Sigmoid colon (tissue), 7 donors: ENCODE results near the gene TSHZ1. TPM values are rescaled to one million over a fixed set of nuclear protein-coding genes. Genes with fewer than 3 reads are reported as not detected.

Source experiments
- DNase-seq: peaks from one replicate; pipeline ENCODE4 v3.0.0-alpha.2; 2019
- H3K27ac ChIP-seq, 4 donors: fragments of 200-600 bp; sonication (generic); one replicate each; pipeline ENCODE4 v1.5.1; 2016 to 2019; ENCODE audit warnings: mild to moderate bottlenecking in 1 of 4
- H3K27me3 ChIP-seq, 3 donors: fragments of 200-600 bp; sonication (generic); one replicate each; pipeline ENCODE4 v1.5.1; 2019; ENCODE audit warnings: mild to moderate bottlenecking in 1 of 3
- H3K36me3 ChIP-seq, 4 donors: fragments of 200-600 bp; sonication (generic); one replicate each; pipeline ENCODE4 v1.5.1; 2016 to 2019
- H3K4me1 ChIP-seq, 4 donors: fragments of 200-600 bp; sonication (generic); one replicate each; pipeline ENCODE4 v1.5.1; 2017 to 2019
- H3K4me3 ChIP-seq, 4 donors: fragments of 200-600 bp; sonication (generic); one replicate each; pipeline ENCODE4 v1.5.1; 2017 to 2019; ENCODE audit warnings: mild to moderate bottlenecking in 2 of 4, moderate library complexity in 1 of 4
- H3K9me3 ChIP-seq, 4 donors: fragments of 200-600 bp in 3 of 4; sonication (generic) in 3 of 4; one replicate each; pipeline versions ENCODE4 v1.5.1 to v1.6.1; 2013 to 2019
- EP300 ChIP-seq, 4 donors: sonication (generic); formaldehyde crosslinking; IDR thresholded peaks; one replicate each; pipeline ENCODE4 v1.6.1; 2017; ENCODE audit warnings: antibody characterized with exemption in 4 of 4
- POLR2A ChIP-seq, 2 donors: fragments of 450-650 bp; IDR thresholded peaks; one replicate each; pipeline ENCODE4 v1.6.1; 2016; ENCODE audit warnings: antibody characterized with exemption in 2 of 2, mild to moderate bottlenecking in 2 of 2, moderate library complexity in 2 of 2
- POLR2AphosphoS5 ChIP-seq, 4 donors: sonication (generic); formaldehyde crosslinking; IDR thresholded peaks; one replicate each; pipeline ENCODE4 v1.6.1; 2017; ENCODE audit warnings: antibody characterized with exemption in 4 of 4
- WGBS, 2 donors: extraction: QIAGEN DNeasy Blood & Tissue Kit; methylation state at CpG; one replicate each; pipeline ENCODE4 v1.1.7; 2013; 5-methylcytosine and 5-hydroxymethylcytosine counted together
- intact Hi-C: fragments of 100-400 bp; cut with DNase I; formaldehyde crosslinking; loops from one replicate; pipeline ENCODE4 v1.15.1; 2023
- polyA plus RNA-seq, 3 donors: library from polyadenylated mRNA; stranded (reverse); fragments of 200-250 nt; gene quantifications; one replicate each; pipeline ENCODE4 v1.2.3, GENCODE V29; 2013
- total RNA-seq, 4 donors: library from RNA; depleted of rRNA; stranded (reverse); fragments of >200 nt; gene quantifications; one replicate each; pipeline ENCODE4 v1.1.0, GENCODE V29; 2016
- TF ChIP-seq, protein P1 (sequence below), 4 experiments: fragments of 450-650 bp in 3 of 4; fragments of 200-600 bp in 1 of 4; IDR thresholded peaks; one replicate each; pipeline ENCODE4 v1.5.1; 2016 to 2019; ENCODE audit warnings: antibody characterized with exemption in 4 of 4, mild to moderate bottlenecking in 3 of 4, moderate library complexity in 2 of 4
- donor health status: healthy with polysubstance abuse.
- donor health status: Bipolar disorder and iron deficiency.
- donor health status: healthy.

TSHZ1 gene
- total and polyA plus RNA-seq, 7 donors: 7.8 to 29.4 (median 23.0) TPM

DNA sequence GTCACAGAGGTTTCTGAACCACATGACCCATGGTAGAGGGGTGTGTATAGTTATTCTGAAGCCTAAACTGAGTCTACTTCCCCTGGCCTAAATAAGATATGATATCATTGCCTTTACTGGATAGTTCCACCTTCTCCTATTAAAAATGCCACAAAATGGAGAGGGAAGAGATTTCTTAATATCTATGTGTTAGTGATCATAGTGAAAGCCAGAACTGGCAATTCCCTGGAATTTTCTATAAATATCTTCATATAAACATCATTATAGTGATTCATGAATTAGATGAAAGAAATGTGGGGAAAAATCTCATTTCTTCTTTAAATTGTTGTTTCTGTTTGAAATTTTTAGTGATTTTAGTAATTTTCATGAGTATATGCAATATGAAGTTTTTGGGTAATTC, 45.8 kb downstream of the TSHZ1 start:
- Histone ChIP-seq H3K27me3 (no peaks in the 10 kb centered on the region), H3K4me3 (no peak overlapping the region), H3K36me3 (no peaks in the 10 kb centered on the region), H3K9me3 (no peaks in the 10 kb centered on the region), H3K4me1 (peaks cover 0 to 82% (median 40%) of the 10 kb centered on the region in 4 donors), H3K27ac (no peak overlapping the region)
- TF ChIP-seq POLR2A (IDR thresholded peaks at IDR 0.05) (no peak), EP300 (IDR thresholded peaks at IDR 0.05) (no peak), POLR2AphosphoS5 (IDR thresholded peaks at IDR 0.05) (no peak)
- TF ChIP-seq, protein P1, sequence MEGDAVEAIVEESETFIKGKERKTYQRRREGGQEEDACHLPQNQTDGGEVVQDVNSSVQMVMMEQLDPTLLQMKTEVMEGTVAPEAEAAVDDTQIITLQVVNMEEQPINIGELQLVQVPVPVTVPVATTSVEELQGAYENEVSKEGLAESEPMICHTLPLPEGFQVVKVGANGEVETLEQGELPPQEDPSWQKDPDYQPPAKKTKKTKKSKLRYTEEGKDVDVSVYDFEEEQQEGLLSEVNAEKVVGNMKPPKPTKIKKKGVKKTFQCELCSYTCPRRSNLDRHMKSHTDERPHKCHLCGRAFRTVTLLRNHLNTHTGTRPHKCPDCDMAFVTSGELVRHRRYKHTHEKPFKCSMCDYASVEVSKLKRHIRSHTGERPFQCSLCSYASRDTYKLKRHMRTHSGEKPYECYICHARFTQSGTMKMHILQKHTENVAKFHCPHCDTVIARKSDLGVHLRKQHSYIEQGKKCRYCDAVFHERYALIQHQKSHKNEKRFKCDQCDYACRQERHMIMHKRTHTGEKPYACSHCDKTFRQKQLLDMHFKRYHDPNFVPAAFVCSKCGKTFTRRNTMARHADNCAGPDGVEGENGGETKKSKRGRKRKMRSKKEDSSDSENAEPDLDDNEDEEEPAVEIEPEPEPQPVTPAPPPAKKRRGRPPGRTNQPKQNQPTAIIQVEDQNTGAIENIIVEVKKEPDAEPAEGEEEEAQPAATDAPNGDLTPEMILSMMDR (IDR thresholded peaks at IDR 0.05): no peak
- DNase-seq: no peak
- intact Hi-C loops: no loop called here

- no peaks in the 10 kb centered on the region for H3K36me3 ChIP-seq
- no peak for TF ChIP-seq POLR2A (IDR thresholded peaks at IDR 0.05)
- TF ChIP-seq POLR2AphosphoS5 (IDR thresholded peaks at IDR 0.05): no peak
- TF ChIP-seq, protein P1 (IDR thresholded peaks at IDR 0.05): no peak
- no peak for TF ChIP-seq EP300 (IDR thresholded peaks at IDR 0.05)
- no peak overlapping the region for H3K4me3 ChIP-seq
- H3K9me3 ChIP-seq: no peaks in the 10 kb centered on the region
- H3K27me3 ChIP-seq: no peaks in the 10 kb centered on the region
- no peak for DNase-seq
- 91% methylated on average over 14 of the region's 14 CpGs for WGBS, 2 donors
- intact Hi-C loops: no loop called here
- no peak overlapping the region for H3K27ac ChIP-seq
- peaks cover 0 to 73% (median 37%) of the 10 kb centered on the region in 4 donors for H3K4me1 ChIP-seq
Observed at GRCh38 chr18:75257605-75258004, 47.0 kb downstream of the TSHZ1 start.

DNA sequence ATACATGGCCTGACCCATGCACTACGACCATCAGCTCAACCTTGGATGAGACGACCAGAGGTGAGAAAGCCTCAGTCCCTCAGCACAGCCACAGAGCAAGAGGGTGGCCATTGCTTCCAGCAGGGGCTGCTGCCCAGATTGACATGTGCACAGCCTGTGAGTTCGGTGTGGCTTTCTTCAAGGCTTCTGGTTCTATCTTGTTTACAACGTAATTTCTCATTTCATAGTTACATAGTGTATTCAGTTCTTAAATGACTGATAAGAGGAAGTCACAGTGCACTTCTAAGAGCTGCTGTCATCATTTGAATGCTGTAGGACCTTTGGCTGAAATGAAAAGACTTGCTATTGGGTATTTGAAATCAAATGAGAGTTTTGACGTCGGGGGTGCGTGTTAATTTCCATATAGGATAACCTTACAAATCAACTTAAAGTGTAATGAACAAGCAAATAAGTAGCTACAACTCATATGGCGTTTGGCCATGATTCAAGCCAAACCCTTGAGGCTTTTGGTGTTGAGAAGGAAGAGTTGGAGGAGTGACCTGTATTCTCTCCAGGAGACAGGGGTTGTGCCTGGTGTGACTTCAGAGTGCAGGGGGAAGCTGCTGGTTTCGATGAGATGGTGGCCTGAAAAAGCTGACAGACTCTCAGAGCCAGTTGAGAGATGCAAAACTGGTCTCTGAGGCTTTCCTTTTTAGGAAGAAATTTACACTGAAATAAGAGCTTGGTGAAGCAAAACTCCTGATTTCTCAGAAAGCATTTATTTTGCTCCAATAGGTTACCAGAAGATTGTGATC, 51.0 kb downstream of the TSHZ1 start:
- WGBS, 2 donors: 80 to 86% methylated on average over 9 of the region's 9 CpGs
- H3K4me1 ChIP-seq: peaks cover 0 to 69% (median 36%) of the 10 kb centered on the region in 4 donors
- H3K4me3 ChIP-seq: no peak overlapping the region
- intact Hi-C loops: no loop called here
- H3K27me3 ChIP-seq: no peaks in the 10 kb centered on the region
- TF ChIP-seq POLR2AphosphoS5 (IDR thresholded peaks at IDR 0.05) (no peak), EP300 (IDR thresholded peaks at IDR 0.05) (no peak), POLR2A (IDR thresholded peaks at IDR 0.05) (no peak)
- TF ChIP-seq, protein P1 (IDR thresholded peaks at IDR 0.05): no peak
- H3K9me3 ChIP-seq: no peaks in the 10 kb centered on the region
- H3K27ac ChIP-seq: no peak overlapping the region
- H3K36me3 ChIP-seq: no peaks in the 10 kb centered on the region
- DNase-seq: no peak

- Histone ChIP-seq H3K4me3 (no peak overlapping the region), H3K36me3 (no peaks in the 10 kb centered on the region), H3K4me1 (peaks cover 0 to 69% (median 28%) of the 10 kb centered on the region in 4 donors), H3K9me3 (no peaks in the 10 kb centered on the region), H3K27ac (no peak overlapping the region), H3K27me3 (no peaks in the 10 kb centered on the region)
- TF ChIP-seq POLR2AphosphoS5 (IDR thresholded peaks at IDR 0.05): no peak
- no peak for TF ChIP-seq EP300 (IDR thresholded peaks at IDR 0.05)
- no peak for TF ChIP-seq POLR2A (IDR thresholded peaks at IDR 0.05)
- TF ChIP-seq, protein P1 (IDR thresholded peaks at IDR 0.05): no peak
- 75 to 95% methylated on average over 4 of the region's 4 CpGs for whole genome bisulfite sequencing, 2 donors
- no peak for DNase-seq
- intact Hi-C loops: no loop called here
Observed at GRCh38 chr18:75262511-75262910, 51.9 kb downstream of the TSHZ1 start.
